Inflammatory macrophage treated with lipopolysaccharide for 4 hours (primary cell): ENCODE measurements around the gene SH3TC1.

Experiments
- DNase-seq: peaks from one replicate; pipeline ENCODE4 v3.0.0-alpha.2; 2020

SH3TC1 gene

DNA sequence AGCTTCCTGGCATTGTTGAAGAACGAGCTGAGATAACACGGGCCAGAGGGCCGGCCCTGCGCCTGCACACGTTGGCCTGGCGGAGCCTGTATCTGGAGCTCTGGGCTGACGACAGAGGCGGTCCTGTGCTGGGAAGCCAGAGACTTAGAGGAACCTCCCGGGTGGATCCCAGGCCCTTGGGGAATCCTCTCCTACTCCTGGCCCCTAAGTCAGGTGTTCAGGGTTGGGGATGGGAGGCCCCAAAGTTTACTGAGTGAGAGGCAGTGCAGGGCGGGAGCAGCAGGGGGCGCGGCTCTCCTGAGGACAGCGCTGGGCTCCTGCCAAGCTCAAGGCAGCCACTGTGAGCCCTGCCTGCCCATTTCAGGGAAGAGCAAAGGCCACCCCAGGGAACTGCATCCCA is 68.0 kb downstream of the SH3TC1 start:
- peak; percentile 53 for DNase-seq

- DNase-seq: no peak
These were observed 69.1 kb downstream of the SH3TC1 start for GRCh38 chr4:8268211-8268610.

- no peak for DNase-seq
These were observed 69.9 kb downstream of the SH3TC1 start for GRCh38 chr4:8268901-8269534.

- DNase-seq: no peak
These were observed 70.7 kb downstream of the SH3TC1 start, which contains the start of gene HTRA3 for GRCh38 chr4:8269535-8270417. HTRA3 (plus strand) TSS chr4:8269754; CDS start chr4:8269969, 215 bp downstream.

GRCh38 chr4:8270418-8270771 is 71.3 kb downstream of the SH3TC1 start:
- DNase-seq: no peak

DNA sequence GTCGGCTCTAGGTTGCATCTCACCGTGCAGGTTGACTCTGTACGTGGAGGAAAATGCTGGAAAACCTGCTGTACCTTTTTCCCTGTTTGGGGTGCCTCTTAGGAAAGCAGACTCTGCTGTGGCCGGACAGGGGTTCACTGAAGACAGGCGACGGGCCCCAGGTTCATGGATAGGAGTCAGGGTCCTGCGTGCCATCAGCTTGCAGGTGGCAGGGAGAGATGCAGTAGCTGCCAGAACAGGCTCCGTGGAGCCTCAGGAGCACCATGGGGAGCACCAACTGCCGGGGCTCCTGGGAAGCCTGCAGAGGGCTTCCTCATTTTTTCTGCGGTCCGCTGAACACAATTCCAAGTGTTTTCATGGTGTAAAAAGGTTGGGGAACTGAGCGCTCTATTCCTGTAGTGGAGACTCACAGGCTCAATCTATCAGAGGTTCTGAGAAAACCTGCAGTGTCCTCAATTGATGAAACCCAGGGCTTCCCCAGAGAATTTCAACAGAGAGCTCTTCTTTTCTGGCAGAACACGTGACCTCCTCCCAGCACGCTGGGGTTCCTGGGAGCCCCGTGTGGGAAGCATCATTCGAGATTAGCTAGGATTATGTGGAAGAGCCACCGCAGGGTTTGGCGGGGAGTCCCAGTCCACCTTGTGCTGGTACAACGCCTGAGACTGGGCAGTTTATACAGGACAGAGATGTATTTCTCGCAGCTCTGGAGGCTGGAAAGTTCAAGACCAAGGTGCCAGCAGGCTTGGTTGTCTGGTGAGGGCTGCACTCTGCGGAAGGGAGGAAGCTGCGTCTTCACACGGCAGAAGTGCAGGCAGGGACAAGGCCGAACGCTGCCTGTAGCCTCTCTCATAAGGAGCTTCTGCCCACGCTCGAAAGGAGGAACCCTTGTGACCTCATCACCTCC is 72.1 kb downstream of the SH3TC1 start:
- DNase-seq: no peak

- DNase-seq: no peak
These were observed 72.7 kb downstream of the SH3TC1 start for GRCh38 chr4:8271821-8272220.

GRCh38 chr4:8272472-8273428 is 73.7 kb downstream of the SH3TC1 start:
- no peak for DNase-seq

- no peak for DNase-seq
These were observed 74.4 kb downstream of the SH3TC1 start for GRCh38 chr4:8273450-8273849.

DNA sequence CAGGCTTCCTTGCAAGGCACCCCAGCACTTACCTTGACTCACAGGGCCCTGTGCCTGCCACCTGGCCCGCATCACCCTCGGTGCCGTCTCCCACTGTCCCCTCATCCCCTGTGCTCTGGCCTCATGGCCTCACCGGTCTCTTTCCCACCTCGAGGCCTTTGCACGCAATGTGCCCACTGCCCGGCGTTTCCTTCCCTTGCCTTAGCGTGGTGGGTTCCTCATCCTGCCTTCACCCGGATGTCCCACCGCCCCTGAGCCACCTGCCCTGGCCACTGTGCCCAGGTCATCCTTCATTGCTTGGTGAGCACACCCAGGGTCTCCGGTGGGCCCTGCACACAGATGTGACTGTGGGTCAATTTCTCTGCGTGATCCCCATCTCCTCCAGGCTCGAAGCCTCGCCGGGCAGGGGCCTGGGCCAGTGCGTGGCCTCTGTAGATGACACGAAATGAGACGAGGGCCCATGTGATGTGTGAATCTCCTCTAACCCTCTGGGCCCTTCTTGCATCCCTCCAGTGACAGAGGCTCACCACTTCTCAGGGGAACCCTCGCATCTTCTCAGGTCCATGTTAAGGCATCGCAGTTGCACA is 75.1 kb downstream of the SH3TC1 start:
- DNase-seq: no peak

- DNase-seq: no peak
These were observed 75.9 kb downstream of the SH3TC1 start for GRCh38 chr4:8274765-8275547.

DNA sequence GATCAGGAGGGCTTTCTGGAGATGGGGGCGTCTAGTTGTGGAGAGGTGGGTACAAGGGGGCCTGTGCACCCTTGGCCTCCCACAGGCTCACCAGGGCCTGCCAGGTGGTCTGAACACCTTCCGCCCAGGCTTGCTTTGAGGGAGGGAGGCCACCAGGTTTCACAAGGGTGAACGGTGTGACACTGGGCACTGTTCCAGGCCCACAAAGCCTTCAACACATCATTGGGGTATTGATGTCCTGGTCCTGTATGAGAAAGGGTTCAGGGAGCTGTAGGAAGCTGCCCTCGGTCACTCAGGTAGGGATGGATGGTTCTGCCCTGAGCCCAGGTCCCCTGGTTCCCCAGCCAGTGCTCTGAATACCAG is 76.4 kb downstream of the SH3TC1 start:
- no peak for DNase-seq

DNA sequence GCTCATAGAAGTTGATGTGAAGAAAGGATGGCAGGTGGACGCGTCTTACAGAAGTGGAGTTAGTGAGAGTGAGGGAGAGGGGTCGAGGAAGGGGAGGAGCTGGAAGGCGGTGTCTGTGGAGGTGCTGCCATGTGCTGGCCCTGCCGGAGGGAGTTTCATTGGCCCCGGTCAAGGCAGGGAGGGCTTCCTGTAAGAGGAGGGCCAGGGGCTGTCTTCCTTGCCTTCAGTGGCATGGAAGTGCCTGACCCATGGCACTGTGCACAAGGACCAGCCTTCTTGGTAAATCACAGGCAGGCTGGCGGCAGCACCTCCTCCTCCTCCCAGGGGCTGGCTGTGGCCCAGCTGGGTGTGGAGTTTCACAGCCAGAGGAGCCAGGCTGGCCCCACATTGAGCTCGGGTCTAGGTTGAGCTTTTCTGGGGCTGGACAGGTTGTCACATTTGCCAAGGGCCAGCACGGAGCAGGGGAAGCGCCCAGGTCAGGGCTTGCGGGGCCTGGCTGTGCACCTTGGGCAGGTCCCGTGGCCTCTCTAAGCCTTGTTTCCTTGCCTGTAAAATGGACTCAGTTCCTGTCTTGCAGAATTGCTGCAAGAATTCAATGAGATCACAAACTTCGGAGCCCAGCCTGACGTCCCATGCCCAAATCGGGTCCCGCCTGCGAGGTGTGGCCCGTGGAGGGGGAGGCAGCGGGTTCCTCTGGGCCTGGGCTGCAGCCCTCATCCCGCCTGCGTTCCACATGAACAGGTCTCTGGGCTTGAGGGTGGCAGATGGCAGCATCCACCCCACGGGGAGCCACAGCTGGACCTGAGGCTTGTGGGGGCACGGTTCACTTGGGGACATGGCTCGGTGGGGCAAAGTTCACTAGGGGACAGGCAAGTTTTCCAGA is 77.5 kb downstream of the SH3TC1 start:
- DNase-seq: no peak

- no peak for DNase-seq
These were observed 78.4 kb downstream of the SH3TC1 start for GRCh38 chr4:8277356-8278008.

GRCh38 chr4:8278009-8278395 is 78.9 kb downstream of the SH3TC1 start:
- peak; percentile 18 for DNase-seq

DNA sequence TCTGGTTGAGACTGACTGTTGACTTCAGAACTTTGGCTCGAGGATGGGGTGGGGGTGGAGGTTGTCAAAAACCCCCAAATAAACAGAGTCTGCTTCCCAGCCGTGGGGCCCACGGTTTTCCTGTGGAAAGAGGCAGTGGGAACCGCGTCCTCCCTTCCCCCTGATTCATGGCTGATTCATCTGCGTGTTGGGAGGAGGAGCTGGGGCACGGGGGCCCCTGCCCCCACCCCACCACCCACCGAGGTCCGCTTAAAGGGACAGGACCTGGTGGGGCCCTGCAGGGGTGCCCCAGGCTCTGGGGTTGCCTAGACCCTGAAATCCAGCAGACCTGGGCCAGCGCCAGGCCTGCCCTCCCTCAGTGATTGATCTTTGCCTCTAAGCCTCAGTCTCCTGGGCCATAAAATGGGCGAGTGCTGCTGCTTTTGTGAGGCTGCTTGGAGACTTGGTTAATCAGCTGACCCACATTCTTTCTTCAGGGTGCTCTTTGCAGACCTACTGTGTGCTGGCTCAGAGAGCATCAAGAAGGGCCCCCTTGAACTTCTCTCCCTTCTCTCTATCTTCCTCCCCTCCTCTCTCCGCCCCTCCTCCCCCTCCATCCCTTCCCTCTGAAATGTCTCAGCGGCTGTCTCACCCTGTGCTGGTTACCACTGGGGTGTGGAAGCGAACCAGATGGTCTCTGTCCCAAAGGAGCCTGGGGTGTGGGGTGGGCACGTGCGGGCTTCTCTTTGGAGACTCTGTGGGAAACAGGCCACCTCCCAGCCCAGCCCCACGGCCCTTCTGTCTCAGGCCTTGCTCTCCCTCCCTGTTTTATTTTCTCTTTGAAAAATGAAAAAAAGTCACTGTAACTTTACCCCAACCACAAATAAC is 79.6 kb downstream of the SH3TC1 start:
- peak; percentile 51 for DNase-seq

DNA sequence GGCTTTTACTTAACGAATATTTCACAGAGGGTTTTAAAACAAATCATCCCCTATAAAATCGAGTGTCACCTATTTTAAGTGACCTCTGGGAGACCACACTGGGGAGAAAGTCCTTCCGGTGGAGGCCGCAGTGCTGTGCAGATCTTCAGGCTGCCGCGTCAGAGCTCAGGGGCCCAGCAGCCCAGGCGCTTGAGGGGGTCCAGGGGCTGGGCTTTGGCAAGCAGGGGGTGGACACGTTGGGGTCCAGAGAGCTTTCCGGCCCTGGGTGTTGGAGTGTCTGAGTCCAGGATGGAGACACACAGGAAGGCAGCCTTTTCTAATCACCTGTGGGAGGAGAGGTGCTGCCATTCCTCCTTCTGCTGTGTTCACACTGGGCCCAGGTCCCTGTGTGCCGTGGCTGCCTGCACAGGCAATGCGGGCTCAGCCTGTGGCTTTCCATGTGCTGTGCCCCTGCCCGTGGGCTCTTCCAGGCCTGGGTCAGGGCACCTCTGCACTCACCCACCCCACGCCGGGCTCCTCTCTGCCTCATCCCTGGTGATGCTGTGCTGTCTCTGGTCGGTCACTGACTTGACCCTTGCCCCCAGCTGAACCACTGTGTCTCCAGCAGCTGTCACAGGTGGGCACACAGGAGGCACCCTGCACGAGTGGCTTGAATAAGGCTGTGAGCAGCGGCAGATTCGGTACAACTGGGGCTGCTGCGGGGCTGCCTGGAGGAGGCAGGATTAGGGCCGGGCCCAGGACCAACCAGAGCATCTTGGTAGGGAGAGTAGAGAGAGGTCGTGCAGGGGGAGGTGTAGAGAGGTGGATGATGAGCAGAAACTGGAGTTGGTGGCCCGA is 80.4 kb downstream of the SH3TC1 start:
- no peak for DNase-seq
